Naive B cell (primary cell): ENCODE results near the gene MLKL. TPM values are rescaled to one million over a fixed set of nuclear protein-coding genes. Genes with fewer than 3 reads are reported as not detected.

Experiments used
- ATAC-seq, 2 donors: fragments of 150-1000 bp; cut with Tn5 transposase; 2 replicates each; pipeline ENCODE4 v1.10.0; 2021; ENCODE audit warnings: low read depth in 2 of 2, mild to moderate bottlenecking in 2 of 2, moderate library complexity in 2 of 2
- DNase-seq: peaks from one replicate; pipeline ENCODE4 v3.0.0; 2022
- H3K27ac Mint-ChIP-seq, 6 donors: one replicate each; pipeline ENCODE4 v1.8.0; 2020 to 2022; ENCODE audit warnings: mild to moderate bottlenecking in 6 of 6, mixed read lengths in 6 of 6, moderate library complexity in 5 of 6, inconsistent platforms in 2 of 6
- H3K27me3 Mint-ChIP-seq, 3 donors: one replicate each; pipeline ENCODE4 v1.8.0; 2021 to 2022; ENCODE audit warnings: mixed read lengths in 3 of 3, mild to moderate bottlenecking in 1 of 3
- H3K36me3 Mint-ChIP-seq, 2 donors: one replicate each; pipeline ENCODE4 v1.8.0; 2020 to 2022; ENCODE audit warnings: mixed read lengths in 2 of 2, inconsistent platforms in 1 of 2, mild to moderate bottlenecking in 1 of 2
- H3K4me1 Mint-ChIP-seq, 3 donors: one replicate each; pipeline ENCODE4 v1.8.0; 2020 to 2022; ENCODE audit warnings: mixed read lengths in 3 of 3, inconsistent platforms in 1 of 3, mild to moderate bottlenecking in 1 of 3, moderate library complexity in 1 of 3
- H3K4me3 Mint-ChIP-seq, 8 donors: one replicate each; pipeline ENCODE4 v1.8.0; 2020 to 2022; ENCODE audit warnings: mild to moderate bottlenecking in 8 of 8, mixed read lengths in 8 of 8, moderate library complexity in 8 of 8, inconsistent platforms in 2 of 8
- H3K9me3 Mint-ChIP-seq, 7 donors: one replicate each; pipeline ENCODE4 v1.8.0; 2020 to 2022; ENCODE audit warnings: mixed read lengths in 7 of 7, mild to moderate bottlenecking in 5 of 7, inconsistent platforms in 2 of 7, moderate library complexity in 1 of 7
- polyA plus RNA-seq, 6 donors: library from polyadenylated mRNA; unstranded; fragments of 300-500 nt; fragmentation: Illumina TruSeq; gene quantifications; one replicate each; pipeline ENCODE4 v1.2.3, GENCODE V29; 2021; ENCODE audit warnings: low read depth in 6 of 6

The MLKL gene
- polyA plus RNA-seq, 6 donors from 2014 or later: 1.7 to 7.6 (median 3.8) TPM

- H3K27me3 Mint-ChIP-seq: no peaks in the 10 kb centered on the region
- peaks cover 5 to 8% of the 10 kb centered on the region in 2 donors for H3K36me3 Mint-ChIP-seq
- DNase-seq (no peak), ATAC-seq (no peak)
- peak overlapping the region in 2 of 8 donors; percentile 7 to 41 for H3K4me3 Mint-ChIP-seq
- peak overlapping the region in 1 of 6 donors; percentile 45 for H3K27ac Mint-ChIP-seq
- H3K9me3 Mint-ChIP-seq: no peaks in the 10 kb centered on the region
- H3K4me1 Mint-ChIP-seq: peaks cover 9 to 27% (median 15%) of the 10 kb centered on the region in 3 donors
Observed at GRCh38 chr16:74650966-74651567, 49.6 kb downstream of the MLKL start.

- peaks cover 5 to 8% of the 10 kb centered on the region in 2 donors for H3K36me3 Mint-ChIP-seq
Observed at GRCh38 chr16:74649839-74650504, 50.7 kb downstream of the MLKL start.

GRCh38 chr16:74641969-74642368 is 58.7 kb downstream of the MLKL start:
- no peak overlapping the region for H3K4me3 Mint-ChIP-seq
- no peak for DNase-seq
- H3K36me3 Mint-ChIP-seq: peaks cover 0 to 5% of the 10 kb centered on the region in 2 donors
- H3K27me3 Mint-ChIP-seq: no peaks in the 10 kb centered on the region
- no peaks in the 10 kb centered on the region for H3K4me1 Mint-ChIP-seq
- no peaks in the 10 kb centered on the region for H3K9me3 Mint-ChIP-seq
- H3K27ac Mint-ChIP-seq: peak overlapping the region in 1 of 6 donors; percentile 18
- no peak for ATAC-seq

More at GRCh38 chr16:74649839-74650504, 50.7 kb downstream of the MLKL start:
- Mint-ChIP-seq H3K4me3 (no peak overlapping the region), H3K27ac (no peak overlapping the region), H3K9me3 (no peaks in the 10 kb centered on the region), H3K4me1 (peaks cover 9 to 17% (median 15%) of the 10 kb centered on the region in 3 donors), H3K27me3 (no peaks in the 10 kb centered on the region)
- DNase-seq (no peak), ATAC-seq (no peak)

GRCh38 chr16:74637742-74638453 is 62.8 kb downstream of the MLKL start:
- H3K36me3 Mint-ChIP-seq: no peaks in the 10 kb centered on the region
- no peak overlapping the region for H3K4me3 Mint-ChIP-seq
- no peak for DNase-seq
- no peaks in the 10 kb centered on the region for H3K9me3 Mint-ChIP-seq
- H3K27ac Mint-ChIP-seq: peak overlapping the region in 3 of 6 donors; percentile 25 to 71 (median 69)
- no peak for ATAC-seq
- no peaks in the 10 kb centered on the region for H3K27me3 Mint-ChIP-seq
- no peaks in the 10 kb centered on the region for H3K4me1 Mint-ChIP-seq

- ATAC-seq (no peak), DNase-seq (no peak)
- Mint-ChIP-seq H3K36me3 (no peaks in the 10 kb centered on the region), H3K4me3 (no peak overlapping the region), H3K27me3 (no peaks in the 10 kb centered on the region), H3K9me3 (no peaks in the 10 kb centered on the region), H3K27ac (peak overlapping the region in 1 of 6 donors; percentile 79), H3K4me1 (no peaks in the 10 kb centered on the region)
Observed at GRCh38 chr16:74635303-74635702, 65.4 kb downstream of the MLKL start.

GRCh38 chr16:74633686-74634085 is 67.0 kb downstream of the MLKL start:
- DNase-seq (no peak), ATAC-seq (no peak)
- no peak overlapping the region for H3K4me3 Mint-ChIP-seq
- peaks cover 0 to 5% of the 10 kb centered on the region in 2 donors for H3K36me3 Mint-ChIP-seq
- H3K4me1 Mint-ChIP-seq: no peaks in the 10 kb centered on the region
- H3K9me3 Mint-ChIP-seq: no peaks in the 10 kb centered on the region
- peak overlapping the region in 2 of 6 donors; percentile 20 to 57 for H3K27ac Mint-ChIP-seq
- no peaks in the 10 kb centered on the region for H3K27me3 Mint-ChIP-seq

- DNase-seq (no peak), ATAC-seq (no peak)
- Mint-ChIP-seq H3K27ac (peak overlapping the region in 3 of 6 donors; percentile 11 to 78 (median 22)), H3K9me3 (no peaks in the 10 kb centered on the region), H3K4me3 (no peak overlapping the region), H3K27me3 (no peaks in the 10 kb centered on the region), H3K4me1 (peaks cover 0 to 3% (median 0%) of the 10 kb centered on the region in 3 donors), H3K36me3 (peaks cover 14 to 20% of the 10 kb centered on the region in 2 donors)
Observed at GRCh38 chr16:74627506-74628220, 73.0 kb downstream of the MLKL start.

- ATAC-seq (no peak), DNase-seq (no peak)
- Mint-ChIP-seq H3K4me1 (peaks cover 0 to 3% (median 0%) of the 10 kb centered on the region in 3 donors), H3K36me3 (peaks cover 14 to 20% of the 10 kb centered on the region in 2 donors), H3K27ac (peak overlapping the region in 3 of 6 donors; percentile 32 to 83 (median 39)), H3K27me3 (no peaks in the 10 kb centered on the region), H3K9me3 (no peaks in the 10 kb centered on the region), H3K4me3 (no peak overlapping the region)
Observed at GRCh38 chr16:74626741-74627416, 73.8 kb downstream of the MLKL start.

GRCh38 chr16:74625500-74626350 is 74.9 kb downstream of the MLKL start:
- peaks cover 14 to 25% of the 10 kb centered on the region in 2 donors for H3K36me3 Mint-ChIP-seq
- no peaks in the 10 kb centered on the region for H3K27me3 Mint-ChIP-seq
- H3K4me3 Mint-ChIP-seq: no peak overlapping the region
- peaks cover 0 to 3% (median 0%) of the 10 kb centered on the region in 3 donors for H3K4me1 Mint-ChIP-seq
- peak overlapping the region in 2 of 6 donors; percentile 8 to 39 for H3K27ac Mint-ChIP-seq
- H3K9me3 Mint-ChIP-seq: no peaks in the 10 kb centered on the region
- no peak for DNase-seq
- no peak for ATAC-seq

- ATAC-seq (no peak), DNase-seq (no peak)
- Mint-ChIP-seq H3K4me3 (no peak overlapping the region), H3K4me1 (peaks cover 0 to 3% (median 0%) of the 10 kb centered on the region in 3 donors), H3K9me3 (no peaks in the 10 kb centered on the region), H3K27ac (no peak overlapping the region), H3K36me3 (peaks cover 14 to 20% of the 10 kb centered on the region in 2 donors), H3K27me3 (no peaks in the 10 kb centered on the region)
Observed at GRCh38 chr16:74623839-74624235, 76.8 kb downstream of the MLKL start.

- peak; percentile 17 for DNase-seq
- no peaks in the 10 kb centered on the region for H3K9me3 Mint-ChIP-seq
Observed at GRCh38 chr16:74623214-74623838, 77.3 kb downstream of the MLKL start.

GRCh38 chr16:74622005-74622404 is 78.7 kb downstream of the MLKL start:
- H3K36me3 Mint-ChIP-seq: peaks cover 7 to 20% of the 10 kb centered on the region in 2 donors
- H3K9me3 Mint-ChIP-seq: no peaks in the 10 kb centered on the region
- no peak overlapping the region for H3K4me3 Mint-ChIP-seq
- H3K4me1 Mint-ChIP-seq: no peaks in the 10 kb centered on the region
- no peak overlapping the region for H3K27ac Mint-ChIP-seq
- no peaks in the 10 kb centered on the region for H3K27me3 Mint-ChIP-seq
- no peak for ATAC-seq
- no peak for DNase-seq

More at GRCh38 chr16:74623214-74623838, 77.3 kb downstream of the MLKL start:
- Mint-ChIP-seq H3K4me1 (peaks cover 0 to 3% (median 0%) of the 10 kb centered on the region in 3 donors), H3K27ac (peak overlapping the region in 4 of 6 donors; percentile 37 to 95 (median 52)), H3K27me3 (no peaks in the 10 kb centered on the region), H3K36me3 (peaks cover 14 to 20% of the 10 kb centered on the region in 2 donors), H3K4me3 (no peak overlapping the region)
- ATAC-seq: peak in 1 of 2 donors; percentile 27
